BLaER1 (cell line): ENCODE measurements around the gene RRAS.

Experiments used
- H3K27ac ChIP-seq: shearing (Covaris generic); formaldehyde crosslinking; 2 replicates; pipeline ENCODE4 v1.8.1; 2022
- H3K27me3 ChIP-seq: shearing (Covaris generic); formaldehyde crosslinking; 2 replicates; pipeline ENCODE4 v1.8.1; 2022
- H3K36me3 ChIP-seq: shearing (Covaris generic); formaldehyde crosslinking; 2 replicates; pipeline ENCODE4 v1.8.1; 2022
- H3K4me1 ChIP-seq: shearing (Covaris generic); formaldehyde crosslinking; 2 replicates; pipeline ENCODE4 v1.8.1; 2022
- H3K4me2 ChIP-seq: shearing (Covaris generic); formaldehyde crosslinking; 2 replicates; pipeline ENCODE4 v1.8.1; 2022
- H3K4me3 ChIP-seq: shearing (Covaris generic); formaldehyde crosslinking; 2 replicates; pipeline ENCODE4 v1.8.1; 2022
- H3K9ac ChIP-seq: shearing (Covaris generic); formaldehyde crosslinking; 2 replicates; pipeline ENCODE4 v1.8.1; 2022
- H3K9me3 ChIP-seq: shearing (Covaris generic); formaldehyde crosslinking; 2 replicates; pipeline ENCODE4 v1.8.1; 2022
- H4K20me1 ChIP-seq: shearing (Covaris generic); formaldehyde crosslinking; 2 replicates; pipeline ENCODE4 v1.8.1; 2022
- Cebpa-rat ChIP-seq: shearing (Covaris generic); IDR thresholded peaks from 2 replicates; pipeline ENCODE4 v1.8.1; 2022

The RRAS gene

GRCh38 chr19:49640113-49640898, at the start of gene RRAS:
RRAS (minus strand) TSS chr19:49640143; CDS start chr19:49640098, 45 bp downstream.
- H3K36me3 ChIP-seq: peaks cover 12% of the 10 kb centered on the region
- peak within 1 kb of the TSS; percentile 97 for H3K4me3 ChIP-seq
- no peaks in the 10 kb centered on the region for H3K9me3 ChIP-seq
- H3K27me3 ChIP-seq: no peaks in the 10 kb centered on the region
- peak within 1 kb of the TSS; percentile 97 for H3K4me2 ChIP-seq
- H3K4me1 ChIP-seq: peaks cover 76% of the 10 kb centered on the region
- TF ChIP-seq Cebpa-rat: no peak
- H3K9ac ChIP-seq: peak within 1 kb of the TSS; percentile 88
- peaks cover 24% of the 10 kb centered on the region for H4K20me1 ChIP-seq
- H3K27ac ChIP-seq: peak within 1 kb of the TSS; percentile 92

- Histone ChIP-seq H3K4me1 (peaks cover 41% of the 10 kb centered on the region), H3K36me3 (peaks cover 54% of the 10 kb centered on the region), H3K9ac (no peak within 1 kb of the TSS), H3K27ac (peak within 1 kb of the TSS; percentile 19; the same call in 1 of the 2 replicates), H3K9me3 (no peaks in the 10 kb centered on the region), H4K20me1 (peaks cover 58% of the 10 kb centered on the region), H3K27me3 (peaks cover 28% of the 10 kb centered on the region), H3K4me2 (peak within 1 kb of the TSS; percentile 73), H3K4me3 (peak within 1 kb of the TSS; percentile 60; the same call in 1 of the 2 replicates)
- no peak for TF ChIP-seq Cebpa-rat
Observed at GRCh38 chr19:49689133-49690078, 49.5 kb upstream of the RRAS start, which contains the start of gene ADM5. ADM5 (plus strand) TSS chr19:49689594; CDS start chr19:49689838, 244 bp downstream.

- H3K36me3 ChIP-seq: peaks cover 62% of the 10 kb centered on the region
- H3K4me3 ChIP-seq: no peak overlapping the region
- H3K27me3 ChIP-seq: peaks cover 28% of the 10 kb centered on the region
- no peaks in the 10 kb centered on the region for H3K9me3 ChIP-seq
- H3K27ac ChIP-seq: peak overlapping the region; percentile 19; the same call in 1 of the 2 replicates
- H3K4me2 ChIP-seq: peak overlapping the region; percentile 71
- H3K9ac ChIP-seq: no peak overlapping the region
- no peak for TF ChIP-seq Cebpa-rat
- peaks cover 66% of the 10 kb centered on the region for H4K20me1 ChIP-seq
- H3K4me1 ChIP-seq: peaks cover 41% of the 10 kb centered on the region
Observed at GRCh38 chr19:49688531-49689132, 48.7 kb upstream of the RRAS start.

- peak overlapping the region; percentile 71 for H3K4me2 ChIP-seq
- TF ChIP-seq Cebpa-rat: no peak
- peaks cover 28% of the 10 kb centered on the region for H3K27me3 ChIP-seq
- H3K27ac ChIP-seq: peak overlapping the region; percentile 41; the same call in 1 of the 2 replicates
- H4K20me1 ChIP-seq: peaks cover 75% of the 10 kb centered on the region
- no peak overlapping the region for H3K9ac ChIP-seq
- peaks cover 71% of the 10 kb centered on the region for H3K36me3 ChIP-seq
- H3K4me1 ChIP-seq: peaks cover 41% of the 10 kb centered on the region
- 0 out of 2 replicates have a peak overlapping the region, but pooled peaks have one; percentile 3 for H3K4me3 ChIP-seq
- no peaks in the 10 kb centered on the region for H3K9me3 ChIP-seq
Observed at GRCh38 chr19:49687566-49688316, 47.8 kb upstream of the RRAS start.

- Histone ChIP-seq H4K20me1 (peaks cover 81% of the 10 kb centered on the region), H3K4me1 (peaks cover 41% of the 10 kb centered on the region), H3K36me3 (peaks cover 77% of the 10 kb centered on the region), H3K27me3 (peaks cover 28% of the 10 kb centered on the region), H3K9ac (no peak overlapping the region), H3K9me3 (no peaks in the 10 kb centered on the region), H3K4me2 (peak overlapping the region; percentile 71), H3K4me3 (no peak overlapping the region), H3K27ac (peak overlapping the region; percentile 46)
- TF ChIP-seq Cebpa-rat: no peak
Observed at GRCh38 chr19:49687150-49687549, 47.2 kb upstream of the RRAS start.

- Histone ChIP-seq H3K27me3 (peaks cover 26% of the 10 kb centered on the region), H3K4me3 (no peak overlapping the region), H3K27ac (peak overlapping the region; percentile 46; the same call in 1 of the 2 replicates), H3K9me3 (no peaks in the 10 kb centered on the region), H3K36me3 (peaks cover 82% of the 10 kb centered on the region), H3K9ac (no peak overlapping the region), H3K4me2 (peak overlapping the region; percentile 71), H3K4me1 (peaks cover 41% of the 10 kb centered on the region), H4K20me1 (peaks cover 87% of the 10 kb centered on the region)
- TF ChIP-seq Cebpa-rat: no peak
Observed at GRCh38 chr19:49686503-49687088, 46.7 kb upstream of the RRAS start.

- no peak for TF ChIP-seq Cebpa-rat
- Histone ChIP-seq H3K4me2 (no peak overlapping the region), H4K20me1 (peaks cover 94% of the 10 kb centered on the region), H3K9ac (no peak overlapping the region), H3K4me3 (no peak overlapping the region), H3K9me3 (no peaks in the 10 kb centered on the region), H3K36me3 (peaks cover 89% of the 10 kb centered on the region), H3K4me1 (peaks cover 39% of the 10 kb centered on the region), H3K27ac (no peak overlapping the region), H3K27me3 (peaks cover 19% of the 10 kb centered on the region)
Observed at GRCh38 chr19:49685845-49686332, 45.9 kb upstream of the RRAS start.

GRCh38 chr19:49684983-49685553, 45.1 kb upstream of the RRAS start:
- Histone ChIP-seq H4K20me1 (peaks cover 97% of the 10 kb centered on the region), H3K27ac (no peak overlapping the region), H3K36me3 (peaks cover 89% of the 10 kb centered on the region), H3K4me2 (no peak overlapping the region), H3K4me3 (no peak overlapping the region), H3K9ac (no peak overlapping the region), H3K9me3 (no peaks in the 10 kb centered on the region), H3K4me1 (peaks cover 39% of the 10 kb centered on the region), H3K27me3 (peaks cover 10% of the 10 kb centered on the region)
- TF ChIP-seq Cebpa-rat: no peak
